H9 (cell line): ENCODE data around the gene ZNF471. TPM values are rescaled to one million over a fixed set of nuclear protein-coding genes. Genes with fewer than 3 reads are reported as not detected.

ENCODE experiments used
- DNase-seq: peaks from one replicate; pipeline ENCODE4 v3.0.0-alpha.2; 2017
- H2AFZ ChIP-seq: one replicate; pipeline ENCODE4 v1.6.1; 2013; ENCODE audit warnings: mild to moderate bottlenecking, low read length, control low read depth, moderate library complexity
- H2AK5ac ChIP-seq: 2 replicates; pipeline ENCODE4 v1.6.1; 2013; ENCODE audit warnings: low read length, control low read depth, mixed read lengths; ENCODE audit not compliant: insufficient read length
- H2BK120ac ChIP-seq: one replicate; pipeline ENCODE4 v1.6.1; 2013; ENCODE audit warnings: low read depth, mild to moderate bottlenecking, low read length, control low read depth, inconsistent platforms; ENCODE audit not compliant: poor library complexity, severe bottlenecking
- H2BK12ac ChIP-seq: 2 replicates; pipeline ENCODE4 v1.6.1; 2013; ENCODE audit warnings: low read length, control low read depth, mixed read lengths, low read depth; ENCODE audit not compliant: insufficient read length
- H2BK15ac ChIP-seq: 2 replicates; pipeline ENCODE4 v1.6.1; 2013; ENCODE audit warnings: low read depth, low read length, control low read depth
- H2BK20ac ChIP-seq: one replicate; pipeline ENCODE4 v1.6.1; 2013; ENCODE audit warnings: low read depth, mild to moderate bottlenecking, low read length, control low read depth, inconsistent platforms; ENCODE audit not compliant: poor library complexity, severe bottlenecking
- H2BK5ac ChIP-seq: 2 replicates; pipeline ENCODE4 v1.6.1; 2013; ENCODE audit warnings: low read length, control low read depth, mixed read lengths; ENCODE audit not compliant: insufficient read length
- H3K14ac ChIP-seq: 2 replicates; pipeline ENCODE4 v1.6.1; 2013; ENCODE audit warnings: low read length, control low read depth; ENCODE audit not compliant: insufficient read depth
- H3K18ac ChIP-seq: 2 replicates; pipeline ENCODE4 v1.6.1; 2013; ENCODE audit warnings: low read depth, mild to moderate bottlenecking, mixed read lengths, low read length, control low read depth; ENCODE audit not compliant: insufficient read length
- H3K23ac ChIP-seq: 2 replicates; pipeline ENCODE4 v1.6.1; 2013; ENCODE audit warnings: low read length, control low read depth, mixed read lengths, low read depth; ENCODE audit not compliant: insufficient read length
- H3K23me2 ChIP-seq: 2 replicates; pipeline ENCODE4 v1.6.1; 2013; ENCODE audit warnings: low read depth, mild to moderate bottlenecking, mixed read lengths, low read length, control low read depth; ENCODE audit not compliant: insufficient read length, poor library complexity, severe bottlenecking
- H3K27ac ChIP-seq: 2 replicates; pipeline ENCODE4 v1.5.1; 2013; ENCODE audit warnings: low read length, control low read depth, mixed read lengths, low read depth; ENCODE audit not compliant: insufficient read length
- H3K27me3 ChIP-seq: 2 replicates; pipeline ENCODE4 v1.6.1; 2013; ENCODE audit warnings: low read length, control low read depth, inconsistent platforms; ENCODE audit not compliant: insufficient read depth
- H3K4ac ChIP-seq: 2 replicates; pipeline ENCODE4 v1.6.1; 2013; ENCODE audit warnings: low read depth, mild to moderate bottlenecking, control low read depth, inconsistent platforms, low read length, moderate library complexity
- H3K4me1 ChIP-seq: 2 replicates; pipeline ENCODE4 v1.6.1; 2013; ENCODE audit warnings: low read length, control low read depth, inconsistent platforms; ENCODE audit not compliant: insufficient read depth
- H3K4me2 ChIP-seq: 2 replicates; pipeline ENCODE4 v1.6.1; 2013; ENCODE audit warnings: low read length, control low read depth, mixed read lengths; ENCODE audit not compliant: insufficient read length, insufficient read depth
- H3K56ac ChIP-seq: 2 replicates; pipeline ENCODE4 v1.6.1; 2013; ENCODE audit warnings: low read depth, mild to moderate bottlenecking, mixed read lengths, low read length, control low read depth; ENCODE audit not compliant: insufficient read length
- H3K79me1 ChIP-seq: 2 replicates; pipeline ENCODE4 v1.6.1; 2013; ENCODE audit warnings: low read depth, mild to moderate bottlenecking, moderate library complexity, low read length, control low read depth, inconsistent platforms; ENCODE audit not compliant: insufficient read depth, poor library complexity, severe bottlenecking
- H3K79me2 ChIP-seq: 2 replicates; pipeline ENCODE4 v1.6.1; 2013; ENCODE audit warnings: low read length, control low read depth, inconsistent platforms; ENCODE audit not compliant: insufficient read depth
- H3K9ac ChIP-seq: 2 replicates; pipeline ENCODE4 v1.6.1; 2013; ENCODE audit warnings: low read length, control low read depth, mixed read lengths; ENCODE audit not compliant: insufficient read length; ENCODE audit errors: extremely low read depth
- H3K9me3 ChIP-seq: one replicate; pipeline ENCODE4 v1.6.1; 2013; ENCODE audit warnings: low read depth, low read length, inconsistent platforms; ENCODE audit not compliant: control insufficient read depth
- H3T11ph ChIP-seq: one replicate; pipeline ENCODE4 v1.6.1; 2013; ENCODE audit warnings: mild to moderate bottlenecking, low read length, control low read depth, inconsistent platforms
- H4K20me1 ChIP-seq: one replicate; pipeline ENCODE4 v1.6.1; 2013; ENCODE audit not compliant: control insufficient read depth, insufficient read length, insufficient read depth
- H4K5ac ChIP-seq: 2 replicates; pipeline ENCODE4 v1.6.1; 2013; ENCODE audit warnings: low read depth, mild to moderate bottlenecking, mixed read lengths, low read length, control low read depth; ENCODE audit not compliant: insufficient read length
- H4K8ac ChIP-seq: replicated peaks from 2 replicates; pipeline ENCODE4 v1.6.1; 2013; ENCODE audit warnings: low read length, control low read depth, mixed read lengths, low read depth; ENCODE audit not compliant: insufficient read length
- H4K91ac ChIP-seq: 2 replicates; pipeline ENCODE4 v1.6.1; 2013; ENCODE audit warnings: low read depth, mild to moderate bottlenecking, moderate library complexity, mixed read lengths, low read length, control low read depth; ENCODE audit not compliant: insufficient read length
- H3K27ac Mint-ChIP-seq, 3 experiments: 2 replicates in 2 of 3; 3 replicates in 1 of 3; pipeline ENCODE4 v1.8.0; 2020 to 2021; ENCODE audit warnings: mixed read lengths in 3 of 3, mild to moderate bottlenecking in 1 of 3, moderate library complexity in 1 of 3
- H3K27me3 Mint-ChIP-seq: 2 replicates; pipeline ENCODE4 v1.8.0; 2021; ENCODE audit warnings: low read depth, mild to moderate bottlenecking, moderate library complexity, mixed read lengths
- H3K36me3 Mint-ChIP-seq, 3 experiments: 2 replicates in 2 of 3; 3 replicates in 1 of 3; pipeline ENCODE4 v1.8.0; 2020 to 2021; ENCODE audit warnings: low read depth in 3 of 3, mixed read lengths in 3 of 3; ENCODE audit not compliant: insufficient read depth in 1 of 3
- H3K4me1 Mint-ChIP-seq, 2 experiments: 2 replicates each; pipeline ENCODE4 v1.8.0; 2020; ENCODE audit warnings: mixed read lengths in 2 of 2
- H3K4me3 Mint-ChIP-seq, 2 experiments: 2 replicates in 1 of 2; 3 replicates in 1 of 2; pipeline ENCODE4 v1.8.0; 2020 to 2021; ENCODE audit warnings: mild to moderate bottlenecking in 2 of 2, mixed read lengths in 2 of 2, moderate library complexity in 1 of 2
- H3K9me3 Mint-ChIP-seq, 2 experiments: 2 replicates in 1 of 2; 3 replicates in 1 of 2; pipeline ENCODE4 v1.8.0; 2020; ENCODE audit warnings: mild to moderate bottlenecking in 2 of 2, mixed read lengths in 2 of 2, moderate library complexity in 1 of 2
- WGBS: extraction: QIAGEN DNeasy Blood & Tissue Kit; methylation state at CpG from one replicate; pipeline ENCODE4 v1.1.7; 2013; ENCODE audit warnings: missing lambda C conversion rate, low lambda C conversion rate, mixed read lengths; ENCODE audit not compliant: insufficient read length; ENCODE audit errors: extremely low coverage; 5-methylcytosine and 5-hydroxymethylcytosine counted together
- total RNA-seq: library from RNA; stranded (reverse); gene quantifications from 2 replicates; pipeline ENCODE4 v1.2.1, GENCODE V29; 2021
- TF ChIP-seq, protein P1 (sequence below): fragments of 200-600 bp; sonication (generic); conservative IDR thresholded peaks from 3 replicates; pipeline ENCODE4 v1.8.0; 2021; ENCODE audit warnings: antibody characterized with exemption, mild to moderate bottlenecking

ZNF471 gene
- total RNA-seq, 1 experiment from 2014 or later = not detected

DNA sequence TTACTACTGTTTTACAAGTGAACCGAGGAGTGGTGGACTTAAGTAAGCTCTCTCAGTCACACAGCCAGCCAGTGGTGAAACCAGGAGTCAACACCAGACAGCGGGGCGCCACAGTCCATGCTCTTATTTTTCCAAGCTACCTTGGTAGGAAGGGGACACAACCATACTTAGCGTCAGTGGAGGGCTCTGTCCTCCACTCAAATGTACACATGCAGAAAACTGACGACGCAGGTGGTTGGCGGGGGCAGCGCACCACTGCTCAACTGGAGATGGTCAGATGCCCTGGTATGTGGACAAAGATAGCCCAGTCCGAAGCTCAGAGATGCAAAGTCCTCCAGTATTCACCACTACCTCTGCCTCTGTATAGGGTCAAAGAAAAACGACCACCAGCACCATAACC lies 31.6 kb upstream of the ZNF471 start:
- H3K27me3 ChIP-seq = no peaks in the 10 kb centered on the region
- peaks cover 7% of the 10 kb centered on the region for H4K20me1 ChIP-seq
- H3K9me3 Mint-ChIP-seq = peaks cover 96 to 97% of the 10 kb centered on the region in 2 experiments
- no peak overlapping the region for H3K27ac ChIP-seq
- no peaks in the 10 kb centered on the region; the same call in 1 of the 2 replicates for H3K27me3 Mint-ChIP-seq
- no peak overlapping the region for H4K91ac ChIP-seq
- TF ChIP-seq, protein P1, sequence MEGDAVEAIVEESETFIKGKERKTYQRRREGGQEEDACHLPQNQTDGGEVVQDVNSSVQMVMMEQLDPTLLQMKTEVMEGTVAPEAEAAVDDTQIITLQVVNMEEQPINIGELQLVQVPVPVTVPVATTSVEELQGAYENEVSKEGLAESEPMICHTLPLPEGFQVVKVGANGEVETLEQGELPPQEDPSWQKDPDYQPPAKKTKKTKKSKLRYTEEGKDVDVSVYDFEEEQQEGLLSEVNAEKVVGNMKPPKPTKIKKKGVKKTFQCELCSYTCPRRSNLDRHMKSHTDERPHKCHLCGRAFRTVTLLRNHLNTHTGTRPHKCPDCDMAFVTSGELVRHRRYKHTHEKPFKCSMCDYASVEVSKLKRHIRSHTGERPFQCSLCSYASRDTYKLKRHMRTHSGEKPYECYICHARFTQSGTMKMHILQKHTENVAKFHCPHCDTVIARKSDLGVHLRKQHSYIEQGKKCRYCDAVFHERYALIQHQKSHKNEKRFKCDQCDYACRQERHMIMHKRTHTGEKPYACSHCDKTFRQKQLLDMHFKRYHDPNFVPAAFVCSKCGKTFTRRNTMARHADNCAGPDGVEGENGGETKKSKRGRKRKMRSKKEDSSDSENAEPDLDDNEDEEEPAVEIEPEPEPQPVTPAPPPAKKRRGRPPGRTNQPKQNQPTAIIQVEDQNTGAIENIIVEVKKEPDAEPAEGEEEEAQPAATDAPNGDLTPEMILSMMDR = no peak
- H2BK12ac ChIP-seq = no peak overlapping the region
- H3K56ac ChIP-seq = no peak overlapping the region
- no peak overlapping the region for H4K5ac ChIP-seq
- DNase-seq = no peak
- no peaks in the 10 kb centered on the region for H3K23me2 ChIP-seq
- no peak overlapping the region for H3K18ac ChIP-seq
- no CpG with 5 or more reads among the region's 10 CpGs for WGBS
- H2BK15ac ChIP-seq = no peak overlapping the region
- no peak overlapping the region for H3K9ac ChIP-seq
- H3K4ac ChIP-seq = no peak overlapping the region
- peaks cover 8% of the 10 kb centered on the region; the same call in 1 of the 2 replicates for H3K79me2 ChIP-seq
- H2BK5ac ChIP-seq = no peak overlapping the region
- H3K4me2 ChIP-seq = peak overlapping the region; percentile 68
- H2BK20ac ChIP-seq = no peak overlapping the region
- H3K4me1 Mint-ChIP-seq = no peaks in the 10 kb centered on the region
- no peak overlapping the region for H3T11ph ChIP-seq
- H3K79me1 ChIP-seq = no peaks in the 10 kb centered on the region
- no peaks in the 10 kb centered on the region for H3K4me1 ChIP-seq
- no peak overlapping the region for H4K8ac ChIP-seq
- peaks cover 11 to 33% (median 23%) of the 10 kb centered on the region in 3 experiments; a peak in 6 of 7 replicates for H3K36me3 Mint-ChIP-seq
- H3K9me3 ChIP-seq = peaks cover 30% of the 10 kb centered on the region
- no peak overlapping the region for H2AFZ ChIP-seq
- H3K23ac ChIP-seq = no peak overlapping the region
- no peak overlapping the region for H2AK5ac ChIP-seq
- H2BK120ac ChIP-seq = no peak overlapping the region
- H3K27ac Mint-ChIP-seq = no peak overlapping the region
- H3K14ac ChIP-seq = no peak overlapping the region
- no peak overlapping the region for H3K4me3 Mint-ChIP-seq
